GM21528 (cell line): ENCODE data around the gene STX12.
"Not testable (repeated sequence)": the region's sequence is repeated elsewhere in the genome, so short reads cannot be mapped to it uniquely, and the experiment has no call there.

Experiments
- ATAC-seq: cut with Tn5 transposase; IDR thresholded peaks from one replicate; pipeline ENCODE4 v1.9.1; 2021; ENCODE audit warnings: mild to moderate bottlenecking, moderate library complexity; ENCODE audit not compliant: unreplicated experiment, low FRiP score

Gene STX12

DNA sequence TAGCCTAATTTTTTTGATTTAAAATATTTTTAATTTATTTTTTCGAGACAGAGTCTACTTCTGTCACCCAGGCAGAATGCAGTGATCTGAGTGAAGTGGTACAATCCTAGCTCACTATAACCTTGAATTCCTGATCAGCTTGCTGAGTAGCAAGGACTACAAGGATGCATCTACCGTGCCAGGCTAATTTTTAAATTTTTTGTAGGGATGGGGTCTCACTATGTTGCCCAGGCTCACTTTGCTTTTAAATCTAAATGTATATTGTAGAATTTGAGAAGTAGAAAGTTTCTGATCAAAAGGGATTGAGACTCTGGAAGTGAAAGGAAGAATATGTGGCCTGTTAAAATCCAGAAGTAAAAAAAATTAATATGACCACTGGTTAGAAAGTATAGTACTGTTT, 1.6 kb downstream of the STX12 start:
- no peak for ATAC-seq

DNA sequence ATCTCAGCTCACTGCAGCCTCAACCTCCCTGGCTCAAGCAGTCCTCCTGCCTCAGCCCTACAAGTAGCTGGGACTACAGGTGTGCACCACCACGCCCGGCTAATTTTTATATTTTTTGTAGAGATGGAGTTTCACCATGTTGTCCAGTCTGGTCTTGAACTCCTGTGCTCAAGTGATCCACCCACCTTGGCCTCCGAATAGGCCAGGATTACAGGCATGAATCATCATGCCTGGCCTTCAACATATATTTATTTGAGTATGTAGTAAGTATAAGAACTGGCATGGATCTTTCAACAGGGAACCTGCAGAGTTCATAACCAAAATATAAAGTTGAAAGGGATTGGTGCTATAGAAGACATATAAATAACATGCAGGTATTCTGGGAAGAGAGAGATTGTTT, 2.3 kb downstream of the STX12 start:
- not testable (repeated sequence) for ATAC-seq

DNA sequence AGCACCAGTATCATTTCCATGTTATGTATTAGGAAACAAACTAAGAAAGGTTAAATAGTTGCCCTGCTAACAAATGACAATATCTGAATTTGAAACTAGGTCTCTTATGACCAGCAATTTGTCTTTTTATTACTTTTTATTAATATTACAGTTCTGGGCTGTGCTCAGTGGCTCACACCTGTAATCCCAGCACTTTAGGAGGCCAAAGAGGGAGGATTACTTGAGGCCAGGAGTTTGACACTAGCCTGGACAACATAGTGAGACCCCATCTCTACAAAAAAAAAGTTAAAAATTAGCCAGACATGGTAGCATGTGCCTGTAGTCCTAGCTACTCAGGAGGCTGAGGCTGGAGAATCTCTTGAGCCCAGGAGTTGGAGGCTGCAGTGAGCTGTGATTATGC, 3.3 kb downstream of the STX12 start:
- ATAC-seq: not testable (repeated sequence)

DNA sequence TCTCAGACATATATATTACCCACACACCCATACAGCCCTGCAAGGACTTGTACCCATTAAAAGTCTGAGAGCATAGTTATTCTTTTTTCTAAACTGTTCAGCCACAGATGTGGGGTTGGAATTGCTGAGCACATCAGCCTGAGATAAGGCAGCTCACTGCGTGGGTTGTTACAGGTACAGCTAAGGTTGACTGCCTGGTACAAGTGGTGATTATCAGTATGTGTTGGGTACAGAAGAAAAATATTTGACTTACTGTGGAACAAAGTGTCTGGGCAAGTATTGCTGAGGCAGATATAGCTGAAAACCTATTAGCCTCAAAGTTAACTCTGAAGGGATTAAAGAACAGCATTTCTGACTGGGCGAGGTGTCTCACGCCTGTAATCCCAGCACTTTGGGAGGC, 5.0 kb downstream of the STX12 start:
- ATAC-seq: no peak

DNA sequence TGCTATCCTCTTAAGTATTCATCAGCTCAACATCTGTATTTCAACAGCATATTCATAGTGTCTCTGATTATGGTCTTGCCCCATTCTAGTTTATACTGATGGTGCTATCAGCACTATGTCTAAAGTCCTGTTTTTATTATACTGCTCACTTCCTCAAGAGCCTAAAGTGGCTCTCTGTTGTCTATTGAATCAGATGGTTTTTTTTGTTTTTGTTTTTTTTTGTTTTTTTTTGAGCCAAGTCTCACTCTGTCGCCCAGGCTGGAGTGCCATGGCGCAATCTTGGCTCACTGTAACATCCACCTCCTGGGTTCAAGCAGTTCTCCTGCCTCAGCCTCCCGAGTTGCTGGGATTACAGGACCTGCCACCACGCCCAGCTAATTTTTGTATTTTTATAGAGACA, 6.1 kb downstream of the STX12 start:
- ATAC-seq: no peak

DNA sequence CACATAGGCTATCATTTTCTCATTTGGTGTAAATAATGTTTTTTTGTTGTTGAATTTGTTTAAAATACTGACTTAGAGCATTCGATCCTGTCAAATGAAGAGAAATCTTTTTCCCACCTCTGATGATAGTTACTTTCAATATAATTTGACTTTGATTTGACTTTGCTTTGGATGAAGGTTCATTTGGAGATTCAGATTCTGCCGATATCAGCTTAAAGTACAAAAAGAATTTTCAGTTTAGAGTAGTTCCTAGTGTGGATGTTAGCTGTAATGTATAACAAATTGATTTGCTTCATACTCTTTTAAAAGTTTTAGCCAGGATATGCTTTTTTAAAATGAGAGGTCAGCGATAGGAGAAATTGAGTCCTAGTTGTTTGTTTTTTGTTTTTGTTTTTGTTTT, 9.9 kb downstream of the STX12 start:
- ATAC-seq: no peak

DNA sequence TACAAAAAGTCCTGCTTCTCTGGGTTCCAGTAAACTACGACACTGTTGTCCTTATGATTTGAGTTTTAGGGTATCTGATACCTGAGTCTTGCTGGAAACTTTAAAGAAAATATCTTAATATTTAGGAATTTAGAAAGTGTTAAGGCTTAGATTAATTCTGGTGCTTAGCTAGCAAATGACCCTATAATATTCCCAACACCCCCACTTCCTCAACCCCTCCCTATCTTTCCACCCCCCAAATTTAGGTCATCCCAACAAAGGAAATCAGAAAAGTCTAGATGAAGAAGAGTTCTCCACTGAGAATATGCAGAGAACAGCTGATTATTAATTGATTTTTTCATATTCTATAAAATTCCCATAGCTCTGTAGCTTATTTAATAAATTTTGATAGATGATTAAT, 11.7 kb downstream of the STX12 start:
- ATAC-seq: no peak

DNA sequence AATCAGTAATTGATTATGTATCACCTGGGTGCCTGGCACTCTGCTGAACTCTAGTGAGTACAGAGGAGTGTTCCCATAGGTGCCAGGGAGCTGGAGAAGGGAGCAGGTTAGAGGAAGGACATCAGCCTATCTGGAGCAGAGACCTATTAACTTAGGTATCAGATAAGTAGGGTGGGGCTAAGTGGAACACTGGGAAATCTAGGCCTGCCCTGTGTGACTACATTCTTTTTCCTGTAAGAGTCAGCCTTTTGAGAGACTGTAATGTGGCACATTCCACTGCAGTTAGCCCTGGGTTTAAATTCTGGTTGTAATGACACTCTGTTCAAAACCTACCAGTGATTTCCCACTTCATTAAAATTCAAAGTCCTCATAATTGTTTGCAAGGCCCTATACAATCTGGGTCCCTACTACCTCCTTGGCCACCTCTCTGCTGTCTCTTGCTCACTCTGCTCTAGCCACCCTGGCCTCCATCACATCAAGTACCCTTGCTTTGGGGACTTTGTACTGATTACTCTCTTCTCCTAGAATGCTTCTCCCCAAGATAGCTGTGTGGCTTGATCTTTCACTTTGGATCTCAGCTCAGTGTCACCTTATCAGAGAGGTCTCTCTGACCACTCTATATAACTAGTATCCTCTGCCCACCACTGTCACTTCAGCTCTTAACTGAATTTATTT, 12.9 kb downstream of the STX12 start:
- ATAC-seq: no peak

DNA sequence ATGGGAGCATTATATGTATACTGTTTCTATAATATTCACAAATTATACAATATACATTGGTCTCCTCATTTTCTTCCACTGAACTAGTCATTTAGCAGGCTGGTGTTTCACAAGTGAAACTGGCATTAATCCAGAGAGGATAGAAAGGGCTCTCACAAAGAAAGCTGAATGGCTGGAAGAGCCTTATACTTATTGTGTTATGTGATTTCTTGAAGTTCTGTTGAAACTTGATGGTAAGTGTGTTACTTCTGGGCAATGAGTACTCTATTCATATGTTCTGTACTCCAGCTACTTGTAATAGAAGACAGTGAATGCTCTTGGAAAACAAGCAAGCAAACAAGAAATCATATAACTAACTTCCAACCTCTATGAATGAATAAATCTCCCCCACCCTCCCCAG, 14.9 kb downstream of the STX12 start:
- ATAC-seq: no peak

DNA sequence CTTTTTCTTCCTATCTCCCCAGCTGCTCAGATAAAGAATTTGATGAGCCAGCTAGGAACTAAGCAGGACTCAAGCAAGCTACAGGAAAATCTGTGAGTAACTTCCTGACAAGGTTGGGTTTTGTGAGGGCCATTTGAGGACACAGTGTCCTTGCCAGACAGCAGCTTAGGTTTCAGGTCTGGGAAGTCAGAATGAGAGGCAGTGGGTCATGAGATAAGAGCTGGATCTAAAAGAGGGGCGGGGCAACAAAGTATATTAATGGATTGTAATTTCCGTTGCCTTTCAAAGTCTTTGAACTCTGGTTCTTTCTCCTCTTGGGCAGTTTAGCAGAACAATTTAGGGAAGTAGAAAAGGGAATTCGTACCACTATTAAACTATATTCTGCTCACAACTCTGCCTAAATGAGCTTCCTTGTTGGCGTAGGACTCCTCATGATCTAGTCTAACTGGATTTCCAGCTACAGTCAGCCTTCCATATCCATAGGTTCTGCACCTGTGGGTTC, 16.6 kb downstream of the STX12 start:
- no peak for ATAC-seq

DNA sequence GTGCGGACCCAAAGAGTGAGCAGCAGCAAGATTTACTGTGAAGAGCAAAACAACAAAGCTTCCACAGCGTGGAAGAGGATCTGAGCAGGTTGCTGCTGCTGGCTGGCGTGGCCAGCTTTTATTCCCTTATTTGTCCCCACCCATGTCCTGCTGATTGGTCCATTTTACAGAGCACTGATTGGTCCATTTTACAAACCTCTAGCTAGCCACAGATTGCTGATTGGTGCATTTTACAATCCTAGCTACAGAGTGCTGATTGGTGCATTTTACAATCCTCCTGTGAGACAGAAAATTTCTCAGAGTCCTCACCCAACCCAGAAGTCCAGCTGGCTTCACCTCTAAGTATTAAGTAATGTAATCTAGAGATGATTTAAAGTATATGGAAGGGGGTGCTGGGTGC, 17.3 kb downstream of the STX12 start:
- not testable (repeated sequence) for ATAC-seq

DNA sequence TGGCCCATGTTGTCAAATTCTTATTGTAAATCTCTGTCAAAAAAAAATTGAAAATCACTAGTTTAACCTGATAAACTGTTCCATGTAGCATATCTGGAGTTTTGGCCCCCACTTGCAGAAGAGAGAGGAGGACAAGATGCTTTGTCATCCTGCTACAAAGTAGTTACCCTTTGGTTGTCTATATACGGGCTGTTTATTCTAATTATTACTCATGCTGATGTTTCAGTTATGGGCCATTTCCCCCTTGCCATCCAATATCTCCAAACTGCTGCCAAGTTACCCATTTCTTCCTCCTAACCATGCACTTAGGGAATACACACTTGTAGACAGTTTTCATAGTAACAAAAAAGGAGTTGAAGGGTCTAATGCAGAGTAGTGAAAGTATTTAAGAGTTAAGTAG, 22.6 kb downstream of the STX12 start:
- no peak for ATAC-seq

DNA sequence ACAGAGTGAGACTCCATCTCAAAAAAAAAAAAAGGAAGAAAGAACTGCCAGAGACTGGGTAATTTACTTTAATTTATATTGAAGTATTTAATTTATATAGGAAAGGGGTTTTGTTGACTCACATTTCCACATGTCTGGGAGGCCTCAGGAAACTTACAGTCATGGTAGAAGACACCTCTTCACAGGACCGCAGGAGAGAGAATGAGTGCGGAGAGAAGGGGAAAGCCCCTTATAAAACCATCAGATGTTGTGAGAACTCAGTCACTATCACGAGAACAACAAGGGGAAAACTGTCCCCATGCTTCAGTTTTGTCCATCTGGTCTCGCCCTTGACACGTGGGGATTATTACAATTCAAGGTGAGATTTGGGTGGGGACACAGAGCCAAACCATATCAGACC, 31.8 kb downstream of the STX12 start:
- ATAC-seq: no peak

DNA sequence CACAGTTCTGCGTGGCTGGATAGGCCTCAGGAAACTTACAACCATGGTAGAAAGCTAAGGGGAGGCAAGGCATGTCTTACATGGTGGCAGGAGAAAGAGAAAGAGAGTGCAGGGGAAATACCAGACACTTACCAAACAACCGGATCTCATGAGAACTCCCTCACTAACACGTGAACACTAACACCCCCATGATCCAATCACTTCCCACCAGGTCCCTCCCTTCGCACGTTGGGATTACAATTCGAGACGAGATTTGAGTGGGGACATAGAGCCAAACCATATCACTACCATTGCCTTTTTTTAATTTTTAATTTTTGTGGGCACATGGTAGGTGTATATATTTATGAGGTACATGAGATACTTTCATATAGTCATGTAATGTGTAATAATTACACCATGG, 33.7 kb downstream of the STX12 start:
- no peak for ATAC-seq

DNA sequence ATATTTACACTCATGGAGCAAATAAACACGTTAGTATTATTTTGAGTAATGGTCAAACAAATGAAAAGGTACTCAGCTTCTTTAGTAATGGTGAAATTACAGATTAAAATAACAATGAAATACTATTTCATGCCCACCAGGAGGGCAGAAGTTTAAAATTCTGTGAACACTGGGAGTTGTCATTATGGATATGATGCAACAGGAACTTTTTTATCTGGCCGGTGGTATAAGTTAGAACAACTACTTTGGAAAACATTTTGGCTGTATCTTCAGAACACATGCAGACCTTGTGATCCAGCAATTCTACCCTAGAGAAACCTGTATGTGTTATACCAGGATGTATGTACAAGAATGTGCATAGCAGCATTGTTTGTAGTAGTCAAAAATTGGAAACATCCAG, 34.4 kb downstream of the STX12 start:
- ATAC-seq: no peak

DNA sequence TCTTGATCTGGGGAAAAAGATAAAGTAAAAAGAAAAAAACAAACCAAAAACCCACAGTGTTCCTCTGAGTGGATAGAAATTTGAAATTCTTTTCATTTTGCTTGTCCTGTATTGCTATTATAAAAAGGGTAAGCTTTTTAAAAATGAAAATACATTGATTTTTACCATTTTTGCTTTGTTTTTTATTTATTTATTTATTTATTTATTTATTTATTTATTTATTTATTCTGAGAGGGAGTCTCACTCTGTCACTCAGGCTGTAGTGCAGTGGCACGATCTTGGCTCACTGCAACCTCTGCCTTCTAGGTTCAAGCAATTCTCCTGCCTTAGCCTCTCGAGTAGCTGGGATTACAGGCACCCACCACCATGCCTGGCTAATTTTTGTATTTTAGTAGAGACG, 35.1 kb downstream of the STX12 start:
- ATAC-seq: not testable (repeated sequence)

DNA sequence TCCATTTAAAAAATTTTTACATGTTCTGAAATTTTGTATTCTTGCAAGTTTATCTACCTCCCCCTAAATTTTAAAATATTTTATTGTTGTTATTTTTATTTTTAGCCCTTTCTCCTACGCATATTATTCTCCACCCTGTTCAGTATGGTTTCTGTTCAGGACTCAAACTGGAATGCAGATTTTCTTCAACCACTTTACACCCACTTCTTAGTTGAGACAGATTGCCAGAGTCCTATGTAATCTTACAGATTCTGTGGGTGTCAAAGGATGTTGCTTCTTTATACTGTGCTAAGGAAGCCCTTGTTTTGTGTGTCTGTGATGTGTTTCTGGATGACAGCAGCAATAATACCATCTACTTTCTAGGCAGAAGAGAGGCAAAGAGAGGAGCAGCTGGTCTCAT, 36.9 kb downstream of the STX12 start:
- no peak for ATAC-seq

DNA sequence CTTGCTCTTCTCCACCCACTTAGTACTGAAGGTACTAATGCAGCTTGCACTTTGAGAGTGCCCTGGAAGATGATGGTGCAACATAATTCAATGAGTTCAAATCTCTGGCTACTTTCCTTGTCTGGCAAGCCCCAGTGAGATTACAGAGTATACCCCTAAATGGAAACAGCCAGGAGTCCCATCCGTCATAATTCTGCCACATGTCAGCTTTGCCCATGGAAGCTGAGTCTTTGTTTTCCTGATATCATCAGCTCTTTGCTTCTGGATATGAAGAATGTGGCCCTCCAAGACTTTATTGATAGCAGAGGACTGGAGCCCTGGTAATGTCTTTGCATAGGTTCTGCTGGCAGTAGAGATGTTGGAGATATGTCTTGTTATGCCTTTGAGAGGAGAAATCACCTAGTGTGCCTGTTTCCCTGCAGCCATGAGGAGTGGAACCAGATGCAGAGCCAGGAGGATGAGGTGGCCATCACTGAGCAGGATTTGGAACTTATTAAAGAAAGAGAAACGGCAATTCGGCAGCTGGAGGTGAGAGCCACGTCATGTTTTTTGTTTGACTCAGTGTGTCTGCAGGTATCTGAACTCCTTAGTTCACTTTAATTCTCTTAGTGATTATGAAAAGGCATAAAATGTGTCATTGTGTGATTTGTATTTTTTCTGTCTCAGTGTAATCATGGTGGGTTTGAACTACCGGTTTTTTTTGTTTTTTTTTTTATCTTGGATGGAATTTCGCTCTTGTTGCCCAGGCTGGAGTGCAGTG, 38.9 kb downstream of the STX12 start:
- ATAC-seq: no peak

DNA sequence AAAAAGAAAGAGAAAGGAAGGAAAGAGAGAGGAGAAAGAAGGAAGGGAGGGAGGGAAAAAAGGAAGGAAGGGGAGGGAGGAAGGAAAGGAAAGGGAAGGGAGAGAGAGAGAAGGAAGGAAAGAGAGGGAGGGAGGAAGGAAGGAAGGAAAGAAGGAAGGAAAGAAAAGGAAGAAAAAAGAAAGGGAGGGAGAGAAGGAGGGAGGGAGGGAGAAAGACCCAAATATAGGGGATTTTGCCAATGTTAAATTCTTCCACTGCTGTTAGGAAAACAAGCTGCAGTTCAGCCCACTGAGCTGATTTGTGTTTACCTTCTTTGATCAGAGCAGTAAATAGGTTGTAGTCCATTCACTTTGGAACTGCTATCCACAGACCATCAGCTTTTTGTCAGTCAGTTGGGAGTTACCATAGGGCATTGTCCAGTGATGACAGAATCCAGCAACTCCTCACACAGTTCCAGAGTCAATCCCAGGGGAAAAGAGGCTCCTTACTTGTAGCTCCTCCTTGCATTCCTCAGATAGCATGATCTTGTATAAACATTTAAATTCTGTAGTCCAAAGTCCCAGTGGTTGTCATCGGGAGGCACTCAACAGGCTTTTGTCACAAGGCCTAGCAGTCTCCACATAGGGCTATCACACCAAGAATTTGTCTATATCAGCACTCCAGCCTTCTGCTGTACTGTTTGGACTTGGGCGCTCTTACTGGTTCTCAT, 44.1 kb downstream of the STX12 start:
- ATAC-seq: no peak

DNA sequence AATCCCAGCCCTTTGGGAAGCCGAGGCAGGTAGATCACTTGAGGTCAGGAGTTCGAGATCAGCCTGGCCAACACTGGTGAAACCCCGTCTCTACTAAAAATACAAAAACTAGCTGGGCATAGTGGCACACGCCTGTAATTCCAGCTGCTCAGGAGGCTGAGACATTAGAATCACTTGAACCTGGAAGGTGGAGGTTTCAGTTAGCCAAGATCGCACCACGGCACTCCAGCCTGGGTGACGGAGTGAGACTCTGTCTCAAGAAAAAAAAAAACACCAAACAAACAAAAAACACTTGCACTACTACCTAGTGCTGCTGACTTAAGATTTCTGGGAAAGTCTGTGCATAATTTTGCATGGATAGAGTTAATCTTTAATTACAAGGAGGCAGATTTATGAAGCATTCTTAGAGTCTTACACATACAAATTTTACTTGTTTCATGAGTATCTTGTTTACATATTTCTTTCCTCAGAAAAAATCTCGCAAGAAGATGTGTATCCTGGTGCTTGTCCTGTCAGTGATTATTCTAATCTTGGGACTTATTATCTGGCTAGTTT, 48.8 kb downstream of the STX12 start:
- no peak for ATAC-seq

DNA sequence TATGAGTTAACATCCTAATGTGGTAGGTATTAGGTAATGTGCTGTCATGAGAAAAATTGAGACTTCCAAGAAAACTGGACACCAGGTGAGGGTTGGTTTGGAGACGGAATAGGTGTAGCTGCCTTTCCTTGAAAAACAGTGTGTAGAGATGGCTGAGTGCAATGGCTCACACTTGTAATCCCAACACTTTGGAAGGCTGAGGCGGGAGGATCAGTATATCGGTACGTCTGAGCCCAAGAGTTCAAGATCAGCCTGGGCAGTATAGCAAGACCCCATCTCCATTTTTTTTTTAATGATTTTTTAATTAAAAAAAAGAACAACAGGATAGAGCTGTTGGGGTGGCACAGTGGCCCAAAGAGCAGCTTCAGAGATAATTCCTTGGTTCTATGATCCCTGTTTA, 50.8 kb downstream of the STX12 start:
- ATAC-seq: no peak
